BJ (cell line): ENCODE results near the gene CPB2. TPM values are rescaled to one million over a fixed set of nuclear protein-coding genes. Genes with fewer than 3 reads are reported as not detected.

ENCODE experiments used
- CTCF ChIA-PET: fragments of 350-600 bp; formaldehyde crosslinking; extraction: SDS; loops from one replicate; lab custom pipeline; 2021; ENCODE audit warnings: antibody characterized with exemption, inconsistent platforms; lab: Yijun Ruan, JAX
- POLR2A ChIA-PET: fragments of 300-600 bp; sonication (Branson Sonifier 250); formaldehyde crosslinking; extraction: SDS; loops from one replicate; lab custom pipeline; 2021; ENCODE audit warnings: antibody characterized with exemption; lab: Charles Lee
- DNase-seq: peaks from one replicate; pipeline ENCODE4 v3.0.0-alpha.2; 2011; ENCODE audit warnings: low read depth
- H3K27me3 ChIP-seq: 2 replicates; pipeline ENCODE4 v1.6.0; 2011; ENCODE audit warnings: low read length; ENCODE audit not compliant: control insufficient read depth, insufficient read depth
- H3K36me3 ChIP-seq: 2 replicates; pipeline ENCODE4 v1.5.1; 2011; ENCODE audit warnings: low read length; ENCODE audit not compliant: control insufficient read depth, insufficient read depth
- H3K4me3 ChIP-seq: 2 replicates; pipeline ENCODE4 v1.5.1; 2011; ENCODE audit warnings: low read depth, mild to moderate bottlenecking, control low read depth, low read length
- polyA plus RNA-seq: library from polyadenylated mRNA; depleted of rRNA; stranded (reverse); fragments of >200 nt; gene quantifications from 2 replicates; pipeline ENCODE4 v1.2.3, GENCODE V29; 2011
- TF ChIP-seq, protein P1 (sequence below): IDR thresholded peaks from 2 replicates; pipeline ENCODE4 v1.5.1; 2011; ENCODE audit warnings: low read depth, mild to moderate bottlenecking, control low read depth, inconsistent platforms, low read length, moderate library complexity; ENCODE audit not compliant: insufficient read depth

The CPB2 gene
- polyA plus RNA-seq, 1 experiment = not detected

DNA sequence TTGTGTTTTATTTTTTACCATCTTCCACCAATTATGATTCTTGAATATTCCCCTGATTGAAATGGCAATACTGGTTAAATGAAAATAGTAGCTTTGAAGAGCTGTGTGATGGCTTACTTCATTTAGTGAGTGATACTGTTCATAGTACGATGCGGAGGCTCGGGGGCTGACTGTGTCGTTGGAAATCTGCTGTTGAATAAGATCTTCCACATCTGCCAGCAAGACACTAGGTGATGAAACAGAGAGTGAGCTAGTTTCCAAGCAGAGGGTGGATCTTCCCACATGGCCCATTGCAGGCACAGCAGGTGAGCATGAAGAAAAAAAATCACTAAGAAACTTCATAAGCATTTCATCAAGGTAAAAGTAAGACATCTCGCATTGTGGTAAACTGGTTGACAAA, 22.5 kb downstream of the CPB2 start:
- ChIA-PET POLR2A (no interaction called here), CTCF (no interaction called here)
- no peak for DNase-seq
- Histone ChIP-seq H3K36me3 (no peaks in the 10 kb centered on the region), H3K27me3 (no peaks in the 10 kb centered on the region; the same call in 1 of the 2 replicates), H3K4me3 (no peak overlapping the region)
- TF ChIP-seq, protein P1, sequence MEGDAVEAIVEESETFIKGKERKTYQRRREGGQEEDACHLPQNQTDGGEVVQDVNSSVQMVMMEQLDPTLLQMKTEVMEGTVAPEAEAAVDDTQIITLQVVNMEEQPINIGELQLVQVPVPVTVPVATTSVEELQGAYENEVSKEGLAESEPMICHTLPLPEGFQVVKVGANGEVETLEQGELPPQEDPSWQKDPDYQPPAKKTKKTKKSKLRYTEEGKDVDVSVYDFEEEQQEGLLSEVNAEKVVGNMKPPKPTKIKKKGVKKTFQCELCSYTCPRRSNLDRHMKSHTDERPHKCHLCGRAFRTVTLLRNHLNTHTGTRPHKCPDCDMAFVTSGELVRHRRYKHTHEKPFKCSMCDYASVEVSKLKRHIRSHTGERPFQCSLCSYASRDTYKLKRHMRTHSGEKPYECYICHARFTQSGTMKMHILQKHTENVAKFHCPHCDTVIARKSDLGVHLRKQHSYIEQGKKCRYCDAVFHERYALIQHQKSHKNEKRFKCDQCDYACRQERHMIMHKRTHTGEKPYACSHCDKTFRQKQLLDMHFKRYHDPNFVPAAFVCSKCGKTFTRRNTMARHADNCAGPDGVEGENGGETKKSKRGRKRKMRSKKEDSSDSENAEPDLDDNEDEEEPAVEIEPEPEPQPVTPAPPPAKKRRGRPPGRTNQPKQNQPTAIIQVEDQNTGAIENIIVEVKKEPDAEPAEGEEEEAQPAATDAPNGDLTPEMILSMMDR = no peak

DNA sequence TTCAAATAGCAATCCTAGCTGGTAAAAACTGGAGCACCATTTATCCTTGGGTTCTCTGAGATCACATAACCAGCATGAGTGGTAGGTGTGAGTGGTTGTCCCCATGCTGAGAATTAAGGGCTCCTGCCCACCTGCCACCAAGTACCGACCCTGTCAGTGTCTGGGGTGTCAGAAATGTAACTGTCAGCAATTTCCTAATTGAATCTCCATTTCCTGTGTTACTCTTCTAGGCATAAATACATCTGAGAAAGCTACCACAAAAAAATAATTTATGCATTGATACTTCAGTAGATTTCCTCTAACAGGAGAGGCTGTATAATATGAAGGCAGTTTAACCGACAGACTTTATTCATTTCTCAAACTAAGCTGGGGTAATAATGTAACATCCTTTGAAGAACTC, 25.1 kb downstream of the CPB2 start:
- no peak overlapping the region for H3K4me3 ChIP-seq
- TF ChIP-seq, protein P1 = no peak
- POLR2A ChIA-PET = no interaction called here
- no peaks in the 10 kb centered on the region for H3K36me3 ChIP-seq
- no peaks in the 10 kb centered on the region; the same call in 1 of the 2 replicates for H3K27me3 ChIP-seq
- CTCF ChIA-PET = no interaction called here
- no peak for DNase-seq

DNA sequence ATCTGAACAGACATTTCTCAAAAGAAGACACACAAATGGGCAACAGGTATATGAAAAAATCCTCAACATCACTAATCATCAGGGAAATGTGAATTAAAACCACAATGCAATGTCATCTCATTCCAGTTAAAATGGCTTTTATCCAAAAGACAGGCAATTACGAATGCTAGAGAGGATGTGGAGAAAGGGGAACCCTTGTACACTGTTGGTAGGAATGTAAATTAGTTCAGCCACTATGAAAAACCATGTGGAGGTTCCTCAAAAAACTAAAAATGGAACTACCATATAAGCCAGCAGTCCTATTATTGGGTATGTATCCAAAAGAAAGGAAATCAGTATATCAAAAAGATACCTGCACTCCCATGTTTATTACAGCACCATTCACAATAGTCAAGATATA, 27.6 kb downstream of the CPB2 start:
- H3K4me3 ChIP-seq = no peak overlapping the region
- TF ChIP-seq, protein P1 = no peak
- no peaks in the 10 kb centered on the region for H3K36me3 ChIP-seq
- ChIA-PET CTCF (no interaction called here), POLR2A (no interaction called here)
- DNase-seq = no peak
- no peaks in the 10 kb centered on the region; the same call in 1 of the 2 replicates for H3K27me3 ChIP-seq

DNA sequence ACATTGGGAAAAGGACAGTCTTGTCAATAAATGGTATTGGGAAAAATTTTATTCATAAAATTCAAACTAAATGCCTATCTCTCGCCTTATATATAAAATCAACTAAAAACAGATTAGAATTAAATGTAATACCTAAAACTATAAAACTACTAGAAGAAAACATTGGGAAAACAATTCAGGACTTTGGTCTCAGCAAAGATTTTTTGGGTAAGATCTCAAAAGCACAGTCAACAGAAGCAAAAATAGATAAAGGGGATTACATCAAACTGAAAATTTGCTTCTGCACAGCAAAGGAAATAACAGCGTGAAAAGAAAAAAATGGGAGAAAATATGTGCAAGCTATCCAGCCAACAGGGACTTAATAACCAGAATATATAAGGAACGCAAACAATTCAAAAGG, 28.0 kb downstream of the CPB2 start:
- no peak for DNase-seq
- ChIA-PET CTCF (no interaction called here), POLR2A (no interaction called here)
- TF ChIP-seq, protein P1 = no peak
- Histone ChIP-seq H3K27me3 (no peaks in the 10 kb centered on the region; the same call in 1 of the 2 replicates), H3K4me3 (no peak overlapping the region), H3K36me3 (no peaks in the 10 kb centered on the region)

DNA sequence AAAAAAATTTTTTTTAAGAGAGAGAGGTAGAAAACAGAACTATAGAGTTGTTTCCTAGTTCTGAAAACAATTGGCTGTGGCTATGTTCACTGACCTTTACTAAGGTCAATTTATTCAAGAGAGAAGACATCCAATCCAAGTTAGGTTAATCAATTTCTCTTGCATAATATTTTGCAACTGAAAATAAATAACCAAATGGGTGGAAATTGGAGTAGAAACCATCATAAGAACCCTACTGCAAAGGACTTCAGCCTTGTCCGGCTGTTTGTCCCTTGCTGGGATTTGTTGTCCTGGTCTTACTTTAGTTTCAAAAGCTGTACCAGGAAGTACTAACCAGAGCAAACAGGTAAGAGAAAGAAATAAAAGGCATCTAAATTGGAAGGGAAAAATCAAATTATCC, 29.0 kb downstream of the CPB2 start:
- POLR2A ChIA-PET = no interaction called here

More for the DNA sequence above, 29.0 kb downstream of the CPB2 start:
- Histone ChIP-seq H3K4me3 (no peak overlapping the region), H3K27me3 (no peaks in the 10 kb centered on the region; the same call in 1 of the 2 replicates), H3K36me3 (no peaks in the 10 kb centered on the region)
- TF ChIP-seq, protein P1 = no peak
- no peak for DNase-seq
- CTCF ChIA-PET = no interaction called here
